Measurements from ENCODE around the gene CANX.
"Not testable (repeated sequence)": the region's sequence is repeated elsewhere in the genome, so short reads cannot be mapped to it uniquely, and the experiment has no call there.

Gene CANX

DNA sequence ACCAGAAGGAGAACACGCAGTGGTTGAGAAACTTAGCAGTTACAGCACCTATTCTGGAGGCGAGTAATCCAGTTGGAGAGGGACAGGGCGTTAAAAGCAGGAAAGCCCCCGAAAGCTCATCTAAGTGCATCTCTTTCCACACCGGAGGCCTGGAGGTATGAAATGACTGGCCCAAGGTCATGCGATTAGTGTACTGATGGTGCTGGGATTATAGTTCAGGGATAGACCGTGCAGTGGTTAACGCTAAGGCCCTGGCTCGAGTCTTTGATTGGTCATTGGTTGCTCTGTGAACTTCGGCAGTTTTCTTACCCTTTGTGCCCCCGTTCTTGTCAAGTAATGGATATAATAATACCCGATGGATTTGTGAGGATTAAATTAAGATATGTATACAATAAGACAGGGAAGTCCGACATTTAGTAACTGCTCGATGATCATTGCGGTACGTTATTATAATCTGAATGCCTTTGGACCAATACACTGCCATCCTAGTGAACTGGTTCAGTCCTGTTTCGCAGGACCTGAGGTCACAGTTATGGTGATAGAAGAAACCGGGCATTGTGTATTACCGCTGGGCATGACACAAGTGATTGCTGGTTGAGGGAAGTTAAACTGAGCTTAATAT, 960 bp downstream of the CANX start:
- FAIRE-seq: no peak

- no peak for FAIRE-seq
Observed at GRCh38 chr5:179700401-179700918, 1.7 kb downstream of the CANX start.

DNA sequence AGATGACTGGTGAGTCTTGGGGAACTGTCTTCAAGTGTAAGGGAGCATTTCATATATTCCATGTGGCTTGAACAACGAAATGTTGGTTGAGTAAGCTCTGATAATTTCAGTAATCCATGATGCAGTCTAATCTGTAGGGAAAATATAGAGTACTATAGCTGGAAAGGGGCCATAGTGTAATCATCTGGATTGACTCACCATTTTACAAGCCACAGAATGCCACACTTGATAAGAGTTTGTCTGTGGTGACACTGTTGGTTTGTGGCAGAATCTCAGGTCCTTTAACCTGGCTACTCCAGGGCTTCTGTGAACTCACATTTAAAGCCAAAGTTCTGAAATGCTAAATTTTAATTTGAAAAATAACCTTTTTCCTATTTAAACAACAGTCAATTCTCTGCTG, 17.5 kb downstream of the CANX start:
- FAIRE-seq: no peak

- no peak for FAIRE-seq
Observed at GRCh38 chr5:179720222-179720621, 21.5 kb downstream of the CANX start.

- no peak for FAIRE-seq
Observed at GRCh38 chr5:179724163-179724562, 25.4 kb downstream of the CANX start.

DNA sequence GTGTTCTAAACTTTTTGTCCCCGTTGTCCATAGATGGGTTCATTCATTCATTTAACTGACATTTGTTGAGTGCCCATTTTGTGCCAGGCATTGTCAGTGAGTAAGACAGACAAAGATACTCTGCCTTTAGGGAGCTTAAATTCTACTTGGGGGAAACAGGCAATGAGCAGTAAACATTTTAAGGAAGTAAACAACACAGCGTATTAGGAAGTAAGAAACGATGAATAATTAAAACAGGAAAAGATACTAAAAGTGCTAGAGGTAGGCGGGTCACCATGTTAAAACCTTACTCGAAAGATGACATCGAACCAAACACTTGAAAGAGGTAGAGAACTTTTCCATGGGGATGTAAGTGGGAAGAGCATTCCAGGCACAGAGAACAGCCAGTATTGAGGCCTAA, 28.3 kb downstream of the CANX start:
- FAIRE-seq: no peak

DNA sequence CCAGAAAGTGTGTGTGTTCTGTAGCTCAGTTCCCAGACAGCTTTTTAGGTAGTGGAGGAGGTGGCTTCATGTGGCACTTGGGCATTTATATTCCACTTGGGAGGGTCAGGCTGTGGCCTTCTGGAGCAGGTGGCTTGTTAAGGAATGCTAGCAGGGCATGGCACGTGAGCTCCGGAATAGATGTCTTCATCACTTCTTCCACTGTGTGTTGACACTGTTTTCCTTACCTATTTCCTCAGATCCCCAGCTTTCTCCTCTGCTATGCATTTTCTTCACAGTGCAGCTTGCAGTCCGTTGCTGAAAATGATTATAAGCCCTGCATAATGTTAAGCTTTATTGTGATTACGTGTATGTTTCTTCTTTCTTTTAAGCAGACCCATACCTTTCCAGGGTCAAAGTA, 30.5 kb downstream of the CANX start:
- FAIRE-seq: no peak

DNA sequence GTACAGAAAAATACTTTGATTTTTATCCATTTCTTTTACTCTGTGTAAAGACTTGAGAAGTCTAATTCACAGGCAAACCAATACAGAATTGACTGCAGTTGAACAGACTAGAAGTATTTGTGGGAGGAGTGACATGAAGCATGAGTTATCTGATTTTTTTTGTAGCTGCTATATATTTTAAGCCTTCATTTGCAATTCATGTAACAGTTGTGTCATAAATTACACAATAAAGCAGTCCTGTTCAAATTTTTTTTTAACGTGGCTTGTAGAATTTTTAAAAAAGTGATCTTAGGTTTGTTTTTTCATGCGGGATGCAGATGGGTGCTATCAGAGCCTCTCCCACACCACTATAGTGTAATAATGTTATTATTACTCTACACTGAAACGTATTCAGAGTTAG, 31.0 kb downstream of the CANX start:
- no peak for FAIRE-seq

- FAIRE-seq: no peak
Observed at GRCh38 chr5:179730356-179730755, 31.6 kb downstream of the CANX start.

DNA sequence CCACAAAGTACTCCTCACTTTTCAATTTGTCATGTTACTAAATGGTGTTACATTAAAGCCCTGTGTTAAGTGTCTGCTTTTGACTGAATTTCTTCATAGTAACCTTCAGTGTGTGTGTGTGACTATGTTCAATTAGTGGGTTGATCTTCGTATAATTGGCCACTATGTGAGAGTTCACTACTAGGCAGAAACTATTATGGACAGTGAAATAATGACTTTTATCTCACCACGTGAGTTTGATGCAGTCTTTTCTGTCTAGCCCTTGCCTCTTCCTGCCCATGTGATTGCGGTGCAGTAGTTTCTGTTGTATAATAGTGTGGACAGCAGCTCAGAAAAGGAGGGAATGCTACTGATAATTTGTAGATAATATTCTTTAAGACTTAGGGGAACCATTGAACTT, 32.1 kb downstream of the CANX start:
- no peak for FAIRE-seq

- FAIRE-seq: no peak
Observed at GRCh38 chr5:179731791-179732411, 33.1 kb downstream of the CANX start.

GRCh38 chr5:179732412-179732917, 33.7 kb downstream of the CANX start, which contains the start of gene MAML1:
MAML1 (plus strand) TSS chr5:179732822; CDS start chr5:179733113, 291 bp downstream.
- no peak for FAIRE-seq

GRCh38 chr5:179732918-179733771, 34.4 kb downstream of the CANX start:
- FAIRE-seq: no peak

DNA sequence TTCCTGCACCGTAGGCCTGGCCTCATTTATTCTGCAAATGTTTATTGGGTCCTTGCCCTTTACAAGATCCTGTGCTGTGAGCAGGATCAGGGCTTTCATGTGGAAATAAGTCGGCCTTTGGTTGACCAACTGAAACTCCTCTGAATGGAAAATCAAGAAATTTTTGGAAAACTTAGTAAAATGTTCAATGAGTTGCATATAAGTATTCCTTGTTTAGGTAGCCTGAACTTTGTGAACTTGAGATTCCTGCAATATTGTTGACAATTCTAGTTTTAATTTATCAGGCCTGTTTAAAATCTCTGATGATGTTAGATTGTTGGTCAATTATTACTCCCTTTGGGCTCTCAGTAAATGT, 35.0 kb downstream of the CANX start:
- FAIRE-seq: no peak

DNA sequence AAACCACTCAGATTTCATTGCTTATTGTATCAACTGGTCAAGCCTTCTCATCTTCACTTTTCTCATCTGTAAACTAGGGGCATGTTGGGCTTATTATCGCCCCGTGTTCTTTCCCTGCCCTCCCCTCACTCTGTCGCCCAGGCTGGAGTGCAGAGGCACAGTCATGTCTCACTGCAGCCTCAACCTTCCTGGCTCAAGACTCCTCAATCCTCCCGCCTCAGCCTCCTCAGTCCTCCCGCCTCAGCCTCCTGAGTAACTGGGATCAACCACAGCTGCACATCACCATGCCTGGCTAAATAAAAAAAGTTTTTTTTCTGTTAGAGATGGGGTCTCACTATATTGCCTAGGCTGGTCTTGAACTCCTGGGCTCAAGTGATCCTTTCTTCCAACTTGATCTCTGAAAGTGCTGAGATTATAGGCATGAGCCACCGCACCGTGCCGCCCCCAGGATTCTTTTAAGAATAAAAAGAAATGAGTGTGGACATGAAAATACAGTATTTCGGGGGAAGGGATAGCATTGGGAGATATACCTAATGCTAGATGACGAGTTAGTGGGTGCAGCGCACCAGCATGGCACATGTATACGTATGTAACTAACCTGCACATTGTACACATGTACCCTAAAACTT, 35.9 kb downstream of the CANX start:
- no peak for FAIRE-seq

DNA sequence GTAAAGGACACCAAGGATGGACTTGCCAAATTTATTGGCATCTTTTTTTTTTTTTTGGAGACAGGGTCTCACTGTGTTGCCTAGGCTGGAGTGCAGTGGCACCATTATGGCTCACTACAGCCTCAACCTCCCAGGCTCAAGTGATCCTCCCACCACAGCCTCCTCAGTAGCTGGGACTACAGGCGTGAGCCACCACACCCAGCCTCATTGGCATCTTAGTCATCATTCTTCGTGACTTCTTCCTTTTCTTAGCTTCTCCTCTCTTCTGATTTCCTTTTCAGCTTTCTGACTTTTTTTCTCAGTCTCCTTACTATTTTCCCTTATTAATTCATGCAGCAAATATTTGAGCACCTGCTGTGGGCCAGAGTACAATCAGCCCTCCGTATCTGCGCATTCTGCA, 40.0 kb downstream of the CANX start:
- no peak for FAIRE-seq

GRCh38 chr5:179744106-179744505, 45.3 kb downstream of the CANX start:
- not testable (repeated sequence) for FAIRE-seq

- no peak for FAIRE-seq
Observed at GRCh38 chr5:179746872-179747271, 48.1 kb downstream of the CANX start.

DNA sequence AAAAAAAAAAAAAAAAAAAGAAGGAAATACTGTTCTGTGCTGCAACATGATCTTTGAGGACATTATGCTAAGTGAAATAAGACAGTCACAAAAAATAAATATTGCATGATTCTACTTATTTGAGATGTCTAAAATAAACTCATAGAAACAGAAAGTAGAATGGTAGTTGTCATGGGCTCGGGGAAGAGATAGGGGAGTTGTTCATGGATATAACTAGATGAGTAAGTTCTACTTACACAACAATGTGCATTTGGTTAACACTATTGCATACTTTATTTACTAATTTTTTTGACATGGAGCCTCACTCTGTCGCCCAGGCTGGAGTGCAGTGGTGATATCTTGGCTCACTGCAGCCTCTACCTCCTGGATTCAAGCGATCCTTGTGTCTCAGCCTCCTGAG, 49.0 kb downstream of the CANX start:
- FAIRE-seq: no peak

DNA sequence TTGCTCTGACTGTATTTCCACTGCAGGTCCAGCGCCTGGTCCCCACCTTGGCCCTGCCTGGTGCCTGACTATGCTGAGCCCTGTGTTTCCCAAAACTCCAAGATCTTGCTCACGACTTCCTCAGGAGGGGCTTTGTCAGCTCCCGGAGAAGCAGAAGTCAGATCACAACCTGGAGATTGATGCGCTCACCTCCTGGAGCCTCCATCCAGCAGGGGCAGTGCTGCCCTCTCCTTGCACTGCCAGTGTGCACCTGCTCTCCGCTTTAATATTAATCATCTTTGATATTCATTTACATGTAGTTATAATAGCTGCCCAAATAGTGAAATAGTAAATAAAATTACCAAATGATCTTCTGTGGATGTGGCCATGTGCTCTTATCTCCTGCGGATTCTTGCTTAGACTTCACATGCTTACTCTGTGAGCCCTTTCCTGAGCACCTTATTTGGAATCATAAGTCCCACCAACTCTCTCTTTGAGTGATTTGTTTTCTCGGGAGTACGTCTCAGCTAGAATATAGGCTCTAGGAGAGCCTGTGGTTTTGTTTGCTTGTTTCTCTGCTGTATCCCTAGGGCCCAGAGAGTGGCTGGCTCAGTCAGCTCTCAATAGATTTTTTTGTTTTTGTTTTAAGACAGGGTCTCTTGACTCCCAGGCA, 51.2 kb downstream of the CANX start:
- FAIRE-seq: no peak

DNA sequence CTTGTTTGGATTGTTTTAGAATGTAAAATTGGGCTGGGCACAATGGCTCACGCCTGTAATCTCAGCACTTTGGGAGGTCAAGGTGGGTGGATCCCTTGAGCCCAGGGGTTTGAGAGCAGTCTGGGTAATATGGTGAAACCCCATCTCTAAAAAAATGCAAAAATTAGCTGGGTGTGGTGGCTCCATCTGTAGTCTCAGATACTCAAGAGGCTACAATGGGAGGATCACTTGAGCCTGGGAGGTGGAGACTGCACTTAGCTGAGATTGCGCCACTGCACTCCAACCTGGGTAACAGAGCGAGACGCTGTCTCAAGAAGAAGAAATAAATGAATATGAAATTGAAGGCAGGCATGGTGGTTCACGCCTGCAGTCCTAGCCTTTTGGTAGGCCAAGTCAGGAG, 55.2 kb downstream of the CANX start:
- FAIRE-seq: no peak

GRCh38 chr5:179755022-179755421, 56.3 kb downstream of the CANX start:
- no peak for FAIRE-seq

DNA sequence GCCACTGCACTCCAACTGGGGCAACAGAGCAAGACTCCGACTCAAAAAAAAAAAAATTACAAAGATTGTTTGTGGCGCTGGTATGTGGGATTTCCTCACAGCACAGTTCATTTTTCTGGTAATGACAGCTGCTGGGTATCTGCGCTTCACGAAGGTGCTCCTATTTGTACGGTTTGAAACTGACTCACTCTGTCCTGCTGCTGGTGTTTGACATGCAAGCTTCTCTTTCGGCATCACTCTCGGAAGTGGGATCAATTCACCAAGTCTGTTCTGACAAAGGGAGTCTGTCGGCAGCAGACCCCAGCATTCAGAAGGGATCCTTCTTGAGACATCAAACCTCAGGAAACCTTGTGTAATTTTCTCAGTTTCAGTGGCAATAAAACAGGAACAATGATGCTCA, 60.2 kb downstream of the CANX start:
- FAIRE-seq: no peak

All from islet of Langerhans (tissue), 1 donor.